Myocyte (in vitro differentiated cells): ENCODE measurements around the gene MVB12B. TPM values are rescaled to one million over a fixed set of nuclear protein-coding genes. Genes with fewer than 3 reads are reported as not detected.

ENCODE experiments used
- DNase-seq: peaks from one replicate; pipeline ENCODE4 v3.0.0-alpha.2; 2012; ENCODE audit warnings: low read depth
- total RNA-seq: library from RNA; depleted of rRNA; stranded (reverse); fragments of >200 nt; gene quantifications from 2 replicates; pipeline ENCODE4 v1.2.3, GENCODE V29; 2014

MVB12B gene
- total RNA-seq, 1 donor from 2014 or later: 4.3 TPM

DNA sequence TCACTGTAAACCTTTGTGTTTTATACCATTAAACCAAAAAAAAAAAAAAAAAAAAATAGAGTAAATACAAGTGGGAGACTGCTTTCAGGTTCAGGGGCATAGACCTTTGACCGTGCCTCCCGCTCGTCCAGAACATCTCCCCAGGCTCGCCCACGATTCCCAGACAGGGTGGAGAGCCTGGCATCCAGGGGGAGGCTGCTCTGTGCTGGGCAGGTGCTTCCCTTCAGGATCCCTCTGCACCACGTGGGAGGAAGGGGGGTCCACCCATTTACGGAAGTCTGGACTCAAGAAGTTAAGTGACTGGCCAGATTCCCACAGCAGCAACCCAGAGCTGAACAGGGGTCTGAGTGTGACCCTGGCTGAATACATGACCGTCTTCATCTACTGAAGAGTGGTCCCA is 161.7 kb downstream of the MVB12B start:
- DNase-seq: no peak

DNA sequence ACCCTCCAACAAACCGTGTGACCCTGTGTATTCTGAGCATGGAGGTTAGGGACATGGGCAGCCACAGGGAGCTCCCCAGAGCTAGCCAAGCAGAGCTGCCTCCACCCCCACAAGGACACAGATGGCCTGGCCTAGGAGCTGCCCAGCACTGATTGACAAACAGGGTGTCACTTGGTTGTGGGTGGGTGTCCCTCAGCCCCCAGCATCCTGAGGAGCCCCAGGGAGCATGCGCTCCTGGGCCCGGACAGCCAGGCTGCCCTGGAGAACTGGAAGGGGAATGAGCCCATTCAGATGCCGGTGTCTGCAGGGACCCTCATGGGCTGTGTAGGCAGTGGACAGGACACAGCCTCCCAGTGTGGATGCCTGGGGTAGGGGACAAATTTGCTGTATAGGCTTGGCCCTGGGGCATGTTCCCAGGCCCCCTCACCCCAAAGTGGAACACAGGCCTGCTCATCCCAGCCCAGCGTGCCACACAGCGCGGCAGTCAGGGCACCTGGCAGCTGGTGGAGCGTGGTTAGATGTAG is 162.3 kb downstream of the MVB12B start:
- no peak for DNase-seq

DNA sequence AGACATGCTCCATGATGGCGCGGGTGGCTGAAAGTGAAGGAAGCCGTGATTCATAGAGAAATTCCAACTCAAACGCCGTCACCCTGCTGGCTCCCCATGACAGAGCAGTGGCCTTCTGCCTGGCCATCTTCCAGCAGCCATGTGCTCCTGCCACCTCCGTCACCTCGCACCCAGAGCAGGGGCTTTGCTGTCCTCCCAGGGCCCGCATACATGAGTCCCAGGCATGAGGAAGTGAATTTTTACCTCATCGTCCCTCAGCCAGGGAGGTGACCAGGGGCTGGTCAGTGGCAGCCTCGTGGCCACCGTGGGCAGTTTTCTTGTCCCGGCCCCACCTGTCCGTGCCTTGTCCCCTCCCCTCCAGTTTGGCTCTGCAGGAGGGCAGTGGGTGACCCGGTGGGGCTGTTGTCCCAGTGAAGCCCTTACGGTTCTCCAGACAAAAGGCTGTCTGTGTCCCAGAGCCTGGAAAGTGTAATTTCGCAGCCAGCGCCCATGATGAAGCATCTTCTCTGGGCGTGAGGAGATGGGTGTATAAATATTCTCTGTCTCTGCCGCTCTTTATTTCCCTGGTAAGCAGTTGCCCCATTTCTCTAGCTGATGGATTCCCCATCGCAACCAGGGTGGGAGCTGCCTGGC is 163.1 kb downstream of the MVB12B start:
- no peak for DNase-seq

DNA sequence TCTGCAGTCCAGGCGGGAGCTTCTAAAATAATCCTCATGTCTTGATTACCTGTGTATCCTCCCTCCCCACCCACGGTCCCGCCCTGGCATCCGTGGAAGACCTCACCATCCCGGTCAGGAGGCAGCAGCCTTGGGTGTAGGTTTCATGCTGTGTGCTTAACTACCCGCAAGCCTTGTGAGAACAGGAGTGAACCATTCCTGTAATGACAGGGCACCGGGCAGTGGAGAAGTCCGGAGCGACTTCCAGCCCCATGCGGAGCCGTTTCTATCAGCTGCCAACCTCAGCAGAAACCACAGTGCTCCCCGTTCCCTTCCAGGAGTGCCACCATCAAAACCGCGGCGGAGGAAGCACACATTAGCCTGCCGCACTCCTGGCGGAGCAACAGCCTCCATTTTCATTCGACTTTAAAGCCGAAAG is 163.6 kb downstream of the MVB12B start:
- DNase-seq: no peak

DNA sequence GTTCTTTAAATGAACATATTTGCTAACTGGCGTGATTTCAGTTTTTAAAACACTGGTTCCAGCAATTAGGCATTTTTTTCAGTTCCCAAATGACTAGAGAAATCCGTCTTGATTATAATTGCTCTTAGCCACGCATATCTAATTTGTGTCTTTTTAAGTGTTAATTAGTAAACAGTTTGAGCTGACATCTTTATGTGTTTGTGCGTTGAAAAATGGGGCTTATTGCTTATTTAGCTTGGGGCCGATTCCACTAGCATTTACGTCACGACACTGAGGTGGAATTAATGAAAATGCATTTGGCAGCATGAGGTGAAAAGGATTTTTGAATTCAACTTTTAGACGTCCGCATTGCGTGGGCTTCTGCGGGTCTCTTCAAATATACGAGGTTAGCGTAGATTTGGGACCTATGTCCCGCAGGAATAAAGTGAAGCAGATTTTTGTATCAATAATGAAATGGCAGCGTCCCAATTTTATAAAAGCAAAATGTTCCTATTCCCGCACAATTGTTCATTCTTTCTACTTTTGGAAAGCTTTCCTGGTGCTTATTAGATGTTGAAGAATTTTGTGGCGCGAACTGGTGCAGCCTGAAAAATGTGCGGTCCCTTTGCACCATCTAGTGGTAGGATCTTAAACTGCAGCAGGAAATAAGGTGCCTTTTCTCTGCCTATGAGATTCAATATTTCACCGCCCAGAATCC is 164.4 kb downstream of the MVB12B start:
- peak; percentile 74 for DNase-seq

DNA sequence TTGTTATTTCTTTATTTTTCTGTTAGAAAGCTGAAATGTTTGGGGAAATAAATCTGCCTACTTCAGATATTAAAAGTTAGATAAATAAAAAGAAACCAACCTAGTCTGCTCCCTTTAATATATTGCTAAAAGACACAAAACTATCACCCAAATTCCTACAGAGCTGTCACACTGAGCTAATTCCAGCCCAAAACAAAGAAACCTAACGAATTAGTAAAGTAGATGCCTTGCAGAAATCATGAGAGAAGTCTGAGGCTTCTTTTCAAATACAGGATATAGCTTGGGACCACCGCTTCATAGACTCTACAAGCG is 164.9 kb downstream of the MVB12B start:
- DNase-seq: no peak

DNA sequence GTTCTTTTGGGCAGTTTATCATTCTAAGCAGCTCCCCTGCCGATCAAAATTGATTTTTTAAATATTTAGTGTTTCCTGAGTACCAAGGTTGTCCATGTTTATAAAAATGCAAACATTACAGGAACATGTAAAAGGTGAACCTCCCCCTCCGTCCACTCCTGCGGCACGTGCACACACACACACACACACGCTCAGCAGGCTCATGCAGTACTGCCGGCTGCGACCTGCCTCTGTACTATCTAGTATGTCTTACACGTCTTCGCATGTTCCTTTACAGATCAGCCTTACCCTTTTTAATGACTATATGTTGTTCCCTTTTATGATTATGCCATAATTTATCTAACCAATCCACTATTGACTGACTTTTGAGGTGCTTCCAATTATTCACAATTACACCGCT is 165.3 kb downstream of the MVB12B start:
- DNase-seq: no peak

DNA sequence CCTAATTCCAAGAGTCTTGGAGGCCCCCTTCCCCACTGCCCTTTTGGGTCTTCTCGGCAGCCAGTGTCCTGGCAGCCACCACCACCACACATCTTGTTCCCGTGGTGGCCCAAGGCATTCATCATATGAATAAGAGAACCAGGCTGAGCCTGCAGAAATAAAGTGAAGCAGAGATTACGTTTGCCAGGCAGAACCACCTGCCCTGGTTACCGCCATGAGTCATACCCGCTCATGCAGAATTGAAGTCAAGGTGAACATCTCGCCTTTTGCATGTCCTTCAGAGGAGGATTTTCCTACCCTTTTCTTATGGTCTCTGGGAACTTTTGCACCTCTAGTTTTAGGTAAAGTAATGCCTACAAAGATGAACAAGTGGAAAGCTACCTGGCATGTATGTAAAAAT is 167.6 kb downstream of the MVB12B start:
- no peak for DNase-seq

DNA sequence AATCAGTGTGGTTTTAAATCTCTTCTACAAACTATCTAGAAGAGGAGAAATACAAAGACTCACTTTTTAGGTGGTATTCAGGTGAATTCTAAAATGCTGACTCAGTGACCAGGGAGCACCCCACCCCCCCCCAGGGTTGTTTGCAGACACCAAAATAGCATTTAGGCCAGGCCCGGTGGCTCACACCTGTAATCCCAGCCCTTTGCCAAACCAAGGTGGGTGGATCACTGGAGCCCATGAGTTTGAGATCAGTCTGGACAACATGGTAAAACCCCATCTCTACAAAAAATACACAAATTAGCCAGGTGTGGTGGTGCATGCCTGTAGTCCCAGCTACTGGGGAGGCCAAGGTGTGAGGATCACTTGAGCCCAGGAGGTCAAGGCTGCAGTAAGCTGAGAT is 168.1 kb downstream of the MVB12B start:
- DNase-seq: no peak

DNA sequence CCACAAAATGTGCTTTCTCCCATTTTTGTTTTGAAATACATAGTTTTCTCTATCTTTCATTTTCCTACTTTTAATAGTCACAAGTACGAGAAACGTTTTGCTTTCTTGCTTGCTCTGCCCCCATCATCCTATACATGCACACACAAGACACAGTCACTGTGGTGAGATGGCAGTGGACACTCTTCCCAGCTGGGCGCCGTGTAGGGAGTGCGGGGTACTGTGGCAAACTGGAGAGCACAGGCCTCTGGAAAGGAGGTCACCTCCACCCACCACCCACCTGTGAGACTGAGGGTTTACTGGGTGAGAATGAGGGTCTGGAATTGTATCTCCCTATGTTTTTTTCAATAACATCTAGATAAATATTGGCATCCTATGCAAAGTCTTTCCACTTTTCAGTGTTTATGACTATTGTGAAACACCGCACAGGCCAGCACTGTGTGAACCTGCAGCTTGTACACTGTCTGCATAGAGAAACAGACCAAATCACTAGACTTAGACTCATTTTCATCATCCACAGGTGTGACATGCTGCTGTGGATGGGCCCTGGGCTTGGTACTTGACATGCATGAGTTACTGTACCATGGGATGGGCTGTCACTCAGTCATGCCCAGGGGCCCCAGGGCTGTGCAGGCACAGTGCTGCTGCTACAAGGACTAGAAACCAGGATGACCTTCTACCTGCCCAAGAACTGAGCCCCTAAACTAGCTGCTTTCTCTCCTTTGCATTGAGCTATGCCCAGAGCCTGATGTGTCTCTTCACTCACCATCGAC is 169.0 kb downstream of the MVB12B start:
- DNase-seq: no peak

DNA sequence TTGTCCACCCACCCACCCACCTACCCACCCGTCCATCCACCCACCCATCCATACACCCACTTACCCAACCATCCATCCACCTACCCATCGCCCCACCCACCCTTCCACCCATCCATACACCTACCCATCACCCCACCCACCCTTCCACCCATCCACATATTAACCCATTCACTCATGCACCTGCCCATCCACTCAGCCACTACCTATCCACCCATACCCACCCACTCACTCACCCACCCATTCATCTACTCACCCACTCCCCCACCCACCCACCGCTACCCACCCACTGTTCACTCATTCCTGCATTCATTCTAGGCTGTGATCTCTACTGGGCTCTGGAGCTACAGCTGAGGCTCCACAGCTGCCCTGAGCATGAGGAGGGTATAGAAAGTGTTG is 169.6 kb downstream of the MVB12B start:
- no peak for DNase-seq

DNA sequence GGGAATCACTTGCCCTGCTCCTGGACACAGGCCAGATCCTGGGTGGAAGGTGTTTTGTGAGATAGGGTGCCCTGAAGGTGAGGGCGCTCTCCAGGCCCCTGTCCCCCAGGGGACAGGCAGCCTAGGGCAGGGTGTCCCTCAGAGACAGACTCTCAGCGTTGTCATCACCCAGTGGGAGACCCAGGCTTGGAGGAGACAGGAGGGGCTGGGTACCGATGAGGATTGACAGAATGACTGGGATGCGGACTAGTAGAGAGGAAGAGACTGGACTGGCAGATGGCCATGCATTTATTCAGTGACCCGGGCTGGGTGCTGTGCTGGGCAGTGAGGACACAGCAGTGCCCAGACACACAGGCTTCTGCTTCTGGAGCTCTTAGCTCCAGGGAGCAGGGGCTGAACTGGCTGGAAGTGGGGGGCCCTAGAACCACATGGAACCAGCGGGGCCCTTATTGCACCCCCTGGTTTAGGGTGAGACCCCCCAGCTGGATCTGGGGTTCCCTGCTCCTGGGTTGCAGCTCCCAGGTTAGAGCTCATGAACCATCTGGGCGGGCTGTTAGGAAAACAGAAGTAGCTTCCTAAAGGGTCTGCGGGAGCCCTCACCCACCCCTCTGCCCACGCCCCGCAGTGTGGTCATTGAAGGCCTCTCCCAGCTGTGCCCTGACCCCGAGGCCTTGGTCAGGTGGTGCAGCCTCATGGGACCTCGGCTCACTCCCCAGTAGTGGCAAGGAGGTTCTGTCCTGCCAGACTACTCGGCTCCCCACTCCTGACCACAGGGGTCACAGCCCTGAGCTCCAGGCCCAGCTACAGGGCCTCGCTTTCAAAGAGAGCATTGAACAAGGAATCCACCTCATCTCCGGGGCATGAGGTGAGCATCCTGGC is 170.4 kb downstream of the MVB12B start:
- DNase-seq: peak; percentile 41

DNA sequence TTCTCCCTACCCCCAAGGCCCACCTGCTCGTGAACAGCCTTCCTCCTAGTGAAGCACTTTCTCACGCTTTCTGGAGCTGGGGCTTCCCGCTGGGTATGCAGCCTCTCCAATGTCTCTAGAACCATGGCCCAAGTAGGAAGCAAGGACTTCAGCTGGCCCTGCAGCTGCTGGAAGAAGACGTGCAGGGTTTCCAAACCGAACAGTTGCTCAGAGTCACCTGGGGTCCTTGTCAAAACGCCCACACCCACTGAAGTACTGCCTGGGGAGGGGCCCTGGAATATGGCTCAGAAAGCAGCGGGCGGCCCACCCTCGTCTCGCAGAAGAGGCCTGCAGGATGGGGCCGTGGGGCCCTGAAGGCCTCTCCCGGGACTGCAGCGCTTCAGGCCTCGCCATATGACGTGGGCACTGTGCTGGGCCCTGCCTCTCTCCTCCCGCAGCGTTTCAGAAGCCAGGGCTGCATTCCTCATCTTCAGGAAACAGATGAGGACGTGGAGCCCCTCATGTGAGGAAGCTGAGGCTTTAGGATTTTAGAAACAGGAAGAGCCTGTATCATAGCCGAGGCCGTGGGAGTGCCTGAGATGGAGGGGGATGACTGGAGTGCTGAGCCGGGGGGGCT is 171.1 kb downstream of the MVB12B start:
- peak; percentile 31 for DNase-seq

DNA sequence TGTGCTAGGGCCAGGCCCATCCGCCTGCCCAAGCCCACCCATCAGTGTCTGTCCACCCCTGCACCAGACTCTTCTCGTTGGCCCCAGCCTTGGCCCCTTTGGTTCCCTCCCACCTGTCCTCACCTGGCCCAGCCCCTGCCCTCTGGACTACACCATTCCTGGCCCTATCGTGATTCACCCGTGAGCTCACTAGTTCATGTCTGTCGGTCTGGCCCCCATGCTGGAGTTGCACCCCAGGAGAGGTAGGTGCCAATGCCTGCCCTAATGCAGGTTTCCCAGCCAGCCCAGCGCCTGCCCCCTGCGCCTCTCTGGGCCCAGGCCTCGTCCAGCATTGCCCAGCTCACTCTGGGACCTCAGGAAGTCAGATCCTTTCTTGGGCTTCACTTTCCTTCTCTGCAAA is 171.7 kb downstream of the MVB12B start:
- no peak for DNase-seq

DNA sequence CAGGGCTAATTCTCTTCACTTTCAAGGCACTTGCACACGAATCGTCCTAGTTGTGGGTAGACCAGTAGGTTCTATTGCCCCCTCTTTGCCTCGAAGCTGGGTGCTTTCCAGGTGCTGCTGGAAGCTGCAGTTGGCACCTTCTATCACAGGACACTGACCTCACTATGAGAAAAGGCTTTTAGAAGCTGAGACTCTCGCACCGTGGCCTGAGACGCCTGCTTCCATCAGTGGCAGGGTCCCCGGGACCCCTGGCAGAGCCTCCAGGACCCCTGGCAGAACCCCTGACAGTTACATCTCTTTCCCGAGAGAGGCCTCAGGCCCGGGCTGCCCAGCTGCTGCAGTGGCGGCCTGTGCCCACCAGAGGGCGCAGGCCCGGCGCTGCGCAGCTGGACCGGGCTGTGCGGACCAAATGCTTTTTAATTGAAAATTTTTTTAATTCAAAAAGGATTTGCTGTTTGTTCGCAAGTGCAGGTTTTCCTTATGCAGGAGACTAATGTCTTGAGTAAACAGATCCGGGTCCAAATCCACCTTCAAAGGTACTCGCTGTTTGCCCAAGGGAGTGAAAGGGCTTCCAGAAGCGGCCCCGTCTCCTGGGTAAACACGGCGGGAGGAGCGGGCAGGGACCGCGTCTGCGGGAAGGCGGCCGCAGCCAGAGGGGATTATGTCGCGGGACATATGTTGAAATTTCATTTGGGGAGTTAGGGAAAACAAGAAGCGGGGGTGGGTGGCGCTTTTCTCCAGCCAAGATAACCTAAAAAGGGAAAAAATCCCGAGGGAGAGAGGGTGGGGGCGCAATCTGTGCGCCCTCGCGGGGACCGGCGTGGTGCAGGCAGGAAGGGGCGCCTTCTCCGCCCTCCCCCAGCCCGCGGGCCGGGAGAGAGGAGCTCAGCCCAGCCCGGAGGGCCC is 172.6 kb downstream of the MVB12B start:
- DNase-seq: peak; percentile 50

DNA sequence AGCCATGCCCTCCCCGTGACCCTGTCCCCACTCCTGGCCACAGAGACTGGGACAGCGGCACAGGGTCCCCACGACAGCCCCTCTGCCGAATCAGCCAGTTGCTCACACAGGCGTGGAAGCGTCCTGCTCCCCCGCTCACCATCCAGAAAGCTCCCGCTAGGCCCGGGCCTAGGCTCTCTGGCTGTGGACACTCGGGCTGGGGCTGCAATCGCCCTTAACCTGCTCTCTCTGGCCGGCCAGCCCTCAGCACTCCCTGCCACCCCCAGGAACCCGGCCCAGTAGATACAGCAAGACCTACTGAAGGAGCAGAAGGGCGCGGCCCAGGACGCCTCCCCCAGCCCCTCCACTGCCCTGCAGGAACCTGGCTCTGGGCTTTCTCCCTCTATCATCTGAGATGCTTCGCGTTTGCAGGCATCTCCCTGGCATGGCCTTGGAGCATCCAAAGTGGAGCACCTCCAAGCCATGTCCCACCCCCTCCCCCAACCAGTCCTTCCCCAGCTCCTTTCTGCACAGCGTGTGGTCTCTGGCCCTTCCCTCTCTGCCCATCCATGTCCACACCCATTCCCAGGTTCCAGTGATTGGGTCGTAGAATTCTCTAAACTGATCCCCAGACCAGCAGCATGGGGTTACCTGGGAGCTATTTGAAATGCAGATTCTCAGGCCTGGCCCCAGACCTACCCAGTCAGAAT is 173.4 kb downstream of the MVB12B start:
- DNase-seq: no peak

DNA sequence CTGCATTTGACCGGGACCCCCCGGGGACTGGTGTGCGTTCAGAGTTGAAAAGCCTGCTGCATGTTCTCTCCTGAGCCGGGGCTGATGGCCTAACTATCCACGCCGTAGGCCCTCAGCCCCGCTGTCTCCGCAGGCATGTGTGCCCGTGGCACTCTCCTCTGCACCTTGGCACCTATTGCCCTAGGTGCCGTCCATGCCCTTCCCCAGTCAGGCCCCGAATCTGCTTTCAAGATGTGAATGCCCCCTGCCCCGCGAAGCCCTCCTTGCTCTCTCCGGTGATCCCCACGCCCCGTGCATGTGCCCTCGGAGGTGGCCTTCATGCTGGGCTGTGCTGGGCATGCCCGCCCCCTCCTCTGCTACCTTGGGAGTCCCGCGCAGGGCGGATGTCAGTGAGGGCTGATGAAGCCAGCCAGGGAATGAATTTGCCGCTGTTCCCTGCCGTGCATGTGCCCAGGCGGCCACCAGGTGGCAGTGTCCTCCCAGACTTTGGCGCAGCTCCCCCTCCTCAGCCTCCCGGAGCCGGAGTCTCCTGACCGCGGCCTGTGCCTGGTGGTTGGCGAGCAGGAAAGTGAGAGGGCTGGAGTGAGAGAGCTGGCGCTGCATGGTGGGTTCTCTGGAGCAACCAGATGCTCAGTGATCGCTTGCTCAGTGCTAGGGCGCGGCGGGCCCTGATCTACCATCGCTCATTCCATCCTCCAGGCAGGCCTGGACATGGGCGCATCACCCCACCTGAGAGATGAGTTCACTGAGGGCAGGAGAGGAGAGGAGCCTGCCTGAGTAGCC is 174.2 kb downstream of the MVB12B start:
- peak; percentile 87 for DNase-seq
